GM18502 (cell line): ENCODE results near the gene SIX3.

Experiments used
- ATAC-seq: cut with Tn5 transposase; IDR thresholded peaks from one replicate; pipeline ENCODE4 v1.9.1; 2021; ENCODE audit warnings: mild to moderate bottlenecking; ENCODE audit not compliant: unreplicated experiment, poor library complexity

The SIX3 gene

DNA sequence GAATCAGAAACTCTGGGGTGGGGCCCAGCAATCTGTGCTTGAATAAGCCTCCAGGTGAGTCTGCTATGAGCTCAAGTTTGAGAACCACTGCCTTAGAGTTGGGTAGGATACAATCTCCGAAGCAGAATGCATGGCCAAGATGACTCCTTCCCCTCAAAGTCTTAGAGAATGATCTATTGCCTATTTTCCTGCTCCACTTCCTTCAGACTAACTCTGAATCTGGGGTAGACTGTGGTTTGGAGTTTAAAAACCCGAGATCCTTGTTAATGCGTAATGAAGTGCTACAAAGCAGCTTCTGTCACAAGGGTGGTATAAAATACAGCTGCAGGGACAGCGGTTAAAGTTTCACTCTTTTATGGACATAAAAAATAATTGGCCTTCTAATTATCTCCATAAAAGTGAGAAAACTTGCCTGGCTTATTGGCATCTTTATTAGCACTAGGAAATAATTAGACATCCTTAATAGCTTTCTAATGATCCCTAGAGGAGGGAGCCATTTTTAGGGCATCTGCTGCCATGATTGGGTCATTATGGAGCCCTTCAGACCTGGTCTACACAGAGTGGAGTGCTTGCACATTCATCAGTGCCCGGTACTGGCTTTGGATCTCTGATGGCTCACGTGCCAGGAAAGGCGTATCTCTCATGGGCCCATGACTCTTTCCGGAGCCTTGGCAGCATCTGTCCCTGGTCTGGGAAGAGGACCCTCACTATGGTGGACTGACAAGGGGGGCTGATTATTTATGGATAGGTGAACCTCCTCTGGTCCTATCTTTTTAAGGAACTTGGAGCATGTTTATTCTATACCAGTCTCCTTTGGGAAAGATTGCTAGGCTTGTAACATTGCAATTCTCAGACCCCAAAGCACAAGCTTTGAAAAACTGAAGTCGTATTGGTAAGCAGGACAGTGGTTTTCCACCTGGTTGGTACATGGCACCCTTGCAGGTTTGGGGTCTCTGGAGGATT lies 39.5 kb downstream of the SIX3 start:
- ATAC-seq: no peak

DNA sequence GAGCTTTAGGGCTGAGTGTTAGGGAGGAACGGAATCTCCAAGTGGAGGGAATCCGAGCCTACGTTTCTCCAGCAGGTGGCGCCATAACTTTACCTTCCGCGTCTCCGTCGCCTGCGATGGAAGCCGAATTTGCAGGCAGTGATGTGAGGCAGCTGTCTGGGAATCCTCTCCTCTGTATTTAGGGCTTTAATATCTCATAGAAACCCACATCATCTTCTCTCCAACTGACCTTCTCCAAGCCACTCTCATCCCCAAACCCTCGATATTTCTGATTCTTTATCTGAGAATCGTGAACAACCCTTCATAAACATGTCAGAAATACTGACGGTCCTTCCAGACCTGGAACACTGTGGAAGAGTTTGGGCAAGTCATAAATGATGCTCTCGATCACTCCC lies 40.2 kb downstream of the SIX3 start:
- no peak for ATAC-seq

DNA sequence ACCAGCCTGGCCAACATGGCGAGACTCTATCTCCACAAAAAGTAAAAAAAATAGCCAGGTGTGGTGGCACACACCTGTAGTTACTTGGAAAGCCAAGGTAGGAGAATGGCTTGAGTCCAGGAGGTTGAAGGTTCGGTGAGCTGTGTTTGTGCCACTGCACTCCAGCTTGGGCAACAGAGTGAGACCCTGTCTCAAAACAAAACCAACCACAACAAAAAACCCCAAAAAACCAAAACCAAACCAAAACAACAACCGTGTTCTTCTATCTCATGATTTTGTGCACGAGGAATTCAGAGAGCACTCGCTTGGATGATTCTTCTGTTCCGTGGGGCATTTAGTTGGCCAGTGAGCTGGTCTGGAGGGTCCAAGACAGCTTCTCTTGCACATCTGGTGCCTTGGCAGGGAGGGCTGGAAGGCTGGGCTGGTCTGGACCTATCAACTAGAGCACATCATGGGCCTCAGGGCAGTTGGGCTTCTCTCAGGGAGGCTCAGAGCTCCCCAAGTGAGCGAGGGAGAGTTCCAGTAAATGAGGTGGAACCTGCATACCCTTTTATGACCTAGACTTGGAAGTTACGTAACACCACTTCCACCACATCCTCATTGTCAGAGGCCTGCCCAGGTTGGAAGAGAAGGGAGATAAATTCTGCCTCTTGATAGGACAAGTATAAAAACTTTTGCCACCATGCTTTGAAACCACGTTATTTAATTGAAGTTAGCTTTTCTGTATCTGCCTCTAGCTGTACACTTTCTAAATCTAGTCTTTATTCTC lies 42.5 kb downstream of the SIX3 start:
- no peak for ATAC-seq

DNA sequence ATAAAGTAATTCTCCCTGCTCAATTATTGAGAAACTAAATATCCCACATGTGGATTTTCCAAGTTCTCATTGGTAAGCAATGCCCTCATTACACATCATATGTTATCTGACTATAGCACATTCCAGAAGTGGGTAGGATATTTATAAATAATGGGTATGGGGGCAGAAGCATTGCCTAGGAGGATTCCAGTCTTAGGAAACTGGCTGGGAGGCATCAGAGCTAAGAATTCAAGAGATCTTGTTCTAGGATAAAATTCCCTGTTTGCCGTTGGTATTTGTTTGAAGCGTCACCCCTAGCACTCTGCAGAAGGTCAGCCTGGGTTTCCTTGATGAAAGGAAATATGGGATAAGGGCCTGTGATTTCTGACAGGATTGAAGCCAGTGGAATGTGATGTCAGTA lies 47.7 kb downstream of the SIX3 start:
- ATAC-seq: no peak

DNA sequence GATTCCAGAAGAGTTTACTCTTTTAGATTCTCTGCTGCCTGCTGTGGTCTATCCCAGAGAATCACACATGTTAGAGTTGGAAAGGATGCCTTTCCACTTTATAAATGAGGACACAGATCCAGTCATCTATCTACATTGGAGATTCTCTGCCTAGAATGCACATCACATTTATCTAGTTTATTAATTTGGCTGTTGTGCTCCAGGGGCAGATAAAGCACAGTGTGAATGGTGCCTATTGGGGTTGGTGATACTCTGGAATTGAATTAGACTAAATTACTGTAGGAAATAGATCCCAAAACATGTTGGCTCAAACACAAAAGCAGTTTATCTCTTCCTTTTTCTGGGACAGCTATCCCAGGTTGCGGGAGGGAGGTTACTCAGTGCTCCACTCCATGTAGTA lies 52.9 kb downstream of the SIX3 start:
- ATAC-seq: no peak
